SK-N-SH treated with all-trans-retinoic acid at 6 μM for 48 hours (cell line): ENCODE results near the gene FARSB.

Experiments
- ATAC-seq: fragments of 200-7000 bp; cut with Tn5 transposase; 3 replicates; pipeline ENCODE4 v1.9.1; 2020; ENCODE audit warnings: mild to moderate bottlenecking, moderate library complexity
- ARNTL ChIP-seq: fragments of 450-650 bp; formaldehyde crosslinking; IDR thresholded peaks from 2 replicates; pipeline ENCODE4 v1.5.0; 2020; ENCODE audit warnings: low read depth, mild to moderate bottlenecking, moderate library complexity, borderline replicate concordance
- CSDC2 ChIP-seq: fragments of 250-450 bp; sonication (Bioruptor Pico); IDR thresholded peaks from 2 replicates; pipeline ENCODE4 v1.5.0; 2020; ENCODE audit warnings: mild to moderate bottlenecking, moderate library complexity
- ESRRG ChIP-seq: fragments of 250-450 bp; sonication (Bioruptor Pico); IDR thresholded peaks from 2 replicates; pipeline ENCODE4 v1.6.1; 2021; ENCODE audit warnings: mild to moderate bottlenecking
- GLIS3 ChIP-seq: fragments of 250-450 bp; sonication (Bioruptor Pico); IDR thresholded peaks from 2 replicates; pipeline ENCODE4 v1.5.0; 2020; ENCODE audit warnings: mild to moderate bottlenecking, moderate library complexity
- ISL1 ChIP-seq: fragments of 250-450 bp; sonication (Bioruptor Pico); IDR thresholded peaks from 2 replicates; pipeline ENCODE4 v2.1.2; 2022; ENCODE audit warnings: mild to moderate bottlenecking, moderate library complexity
- OSR1 ChIP-seq: fragments of 250-450 bp; sonication (Bioruptor Pico); IDR thresholded peaks from 2 replicates; pipeline ENCODE4 v1.8.0; 2022; ENCODE audit warnings: moderate library complexity, mild to moderate bottlenecking, inconsistent platforms
- SNAI2 ChIP-seq: fragments of 250-450 bp; sonication (Bioruptor Pico); IDR thresholded peaks from 2 replicates; pipeline ENCODE4 v1.5.0; 2020; ENCODE audit warnings: mild to moderate bottlenecking, moderate library complexity
- TCF4 ChIP-seq: fragments of 250-450 bp; sonication (Bioruptor Pico); IDR thresholded peaks from 2 replicates; pipeline ENCODE4 v1.8.0; 2021; ENCODE audit warnings: mild to moderate bottlenecking, moderate library complexity, borderline replicate concordance
- TOX ChIP-seq: fragments of 250-450 bp; sonication (Bioruptor Pico); IDR thresholded peaks from 2 replicates; pipeline ENCODE4 v1.8.0; 2021; ENCODE audit warnings: mild to moderate bottlenecking, moderate library complexity, borderline replicate concordance
- ZC3H10 ChIP-seq: fragments of 250-450 bp; sonication (Bioruptor Pico); IDR thresholded peaks from 2 replicates; pipeline ENCODE4 v1.5.1; 2021; ENCODE audit warnings: mild to moderate bottlenecking, moderate library complexity
- ZFP3 ChIP-seq: fragments of 250-450 bp; sonication (Bioruptor Pico); IDR thresholded peaks from 2 replicates; pipeline ENCODE4 v1.5.0; 2020; ENCODE audit warnings: mild to moderate bottlenecking, moderate library complexity
- ZFP30 ChIP-seq: fragments of 450-650 bp; formaldehyde crosslinking; IDR thresholded peaks from 2 replicates; pipeline ENCODE4 v1.5.0; 2022; ENCODE audit warnings: mild to moderate bottlenecking, moderate library complexity
- ZNF565 ChIP-seq: fragments of 450-650 bp; formaldehyde crosslinking; conservative IDR thresholded peaks from 2 replicates; pipeline ENCODE4 v1.5.0; 2020; ENCODE audit warnings: low read depth, mild to moderate bottlenecking, moderate library complexity
- ZNF70 ChIP-seq: fragments of 450-650 bp; formaldehyde crosslinking; IDR thresholded peaks from 2 replicates; pipeline ENCODE4 v1.5.0; 2020; ENCODE audit warnings: mild to moderate bottlenecking, moderate library complexity
- TF ChIP-seq, protein P1 (sequence below): fragments of 250-450 bp; sonication (Bioruptor Pico); IDR thresholded peaks from 2 replicates; pipeline ENCODE4 v1.5.1; 2021; ENCODE audit warnings: mild to moderate bottlenecking, moderate library complexity
- TF ChIP-seq, protein P2 (sequence below): fragments of 250-450 bp; sonication (Bioruptor Pico); IDR thresholded peaks from 2 replicates; pipeline ENCODE4 v1.5.1; 2020; ENCODE audit warnings: low read depth, mild to moderate bottlenecking, moderate library complexity
- TF ChIP-seq, protein P3 (sequence below): fragments of 250-450 bp; sonication (Bioruptor Pico); IDR thresholded peaks from 2 replicates; pipeline ENCODE4 v1.5.0; 2020; ENCODE audit warnings: mild to moderate bottlenecking, moderate library complexity
- TF ChIP-seq, protein P4 (sequence below): fragments of 250-450 bp; sonication (Bioruptor Pico); IDR thresholded peaks from 2 replicates; pipeline ENCODE4 v1.8.0; 2021; ENCODE audit warnings: low read depth, mild to moderate bottlenecking, moderate library complexity, borderline replicate concordance

The FARSB gene

DNA sequence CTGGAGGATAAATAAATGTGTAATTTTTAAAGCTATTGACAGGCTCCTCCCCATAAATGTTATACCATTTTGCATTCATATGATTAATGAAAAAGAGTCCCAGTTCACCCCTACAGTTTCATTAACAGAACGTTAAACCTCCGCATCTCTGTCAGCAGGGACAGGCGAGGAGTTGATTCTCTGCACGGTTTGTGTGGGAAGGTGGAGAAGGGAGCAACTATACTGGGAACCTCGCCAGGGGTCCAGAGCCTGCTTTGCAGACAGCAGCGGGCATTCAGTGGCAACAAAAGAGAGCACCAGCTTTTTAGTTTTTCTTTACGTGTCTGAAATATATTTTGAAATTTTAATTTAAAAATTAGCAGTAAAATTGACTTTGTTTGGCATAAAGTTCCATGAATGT lies 101.4 kb downstream of the FARSB start:
- TF ChIP-seq, protein P1, sequence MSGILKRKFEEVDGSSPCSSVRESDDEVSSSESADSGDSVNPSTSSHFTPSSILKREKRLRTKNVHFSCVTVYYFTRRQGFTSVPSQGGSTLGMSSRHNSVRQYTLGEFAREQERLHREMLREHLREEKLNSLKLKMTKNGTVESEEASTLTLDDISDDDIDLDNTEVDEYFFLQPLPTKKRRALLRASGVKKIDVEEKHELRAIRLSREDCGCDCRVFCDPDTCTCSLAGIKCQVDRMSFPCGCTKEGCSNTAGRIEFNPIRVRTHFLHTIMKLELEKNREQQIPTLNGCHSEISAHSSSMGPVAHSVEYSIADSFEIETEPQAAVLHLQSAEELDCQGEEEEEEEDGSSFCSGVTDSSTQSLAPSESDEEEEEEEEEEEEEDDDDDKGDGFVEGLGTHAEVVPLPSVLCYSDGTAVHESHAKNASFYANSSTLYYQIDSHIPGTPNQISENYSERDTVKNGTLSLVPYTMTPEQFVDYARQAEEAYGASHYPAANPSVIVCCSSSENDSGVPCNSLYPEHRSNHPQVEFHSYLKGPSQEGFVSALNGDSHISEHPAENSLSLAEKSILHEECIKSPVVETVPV (CRISPR knock-in tag): no peak
- TF ChIP-seq TOX (CRISPR knock-in tag) (no peak), OSR1 (CRISPR knock-in tag) (no peak), ZFP30 (no peak), ZC3H10 (CRISPR knock-in tag) (no peak), CSDC2 (CRISPR knock-in tag) (no peak), SNAI2 (no peak), ZFP3 (no peak), ISL1 (CRISPR knock-in tag) (no peak), ZNF70 (CRISPR knock-in tag) (no peak), ESRRG (CRISPR knock-in tag) (no peak)
- TF ChIP-seq, protein P2, sequence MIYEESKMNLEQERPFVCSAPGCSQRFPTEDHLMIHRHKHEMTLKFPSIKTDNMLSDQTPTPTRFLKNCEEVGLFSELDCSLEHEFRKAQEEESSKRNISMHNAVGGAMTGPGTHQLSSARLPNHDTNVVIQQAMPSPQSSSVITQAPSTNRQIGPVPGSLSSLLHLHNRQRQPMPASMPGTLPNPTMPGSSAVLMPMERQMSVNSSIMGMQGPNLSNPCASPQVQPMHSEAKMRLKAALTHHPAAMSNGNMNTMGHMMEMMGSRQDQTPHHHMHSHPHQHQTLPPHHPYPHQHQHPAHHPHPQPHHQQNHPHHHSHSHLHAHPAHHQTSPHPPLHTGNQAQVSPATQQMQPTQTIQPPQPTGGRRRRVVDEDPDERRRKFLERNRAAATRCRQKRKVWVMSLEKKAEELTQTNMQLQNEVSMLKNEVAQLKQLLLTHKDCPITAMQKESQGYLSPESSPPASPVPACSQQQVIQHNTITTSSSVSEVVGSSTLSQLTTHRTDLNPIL: no peak
- TF ChIP-seq, protein P3, sequence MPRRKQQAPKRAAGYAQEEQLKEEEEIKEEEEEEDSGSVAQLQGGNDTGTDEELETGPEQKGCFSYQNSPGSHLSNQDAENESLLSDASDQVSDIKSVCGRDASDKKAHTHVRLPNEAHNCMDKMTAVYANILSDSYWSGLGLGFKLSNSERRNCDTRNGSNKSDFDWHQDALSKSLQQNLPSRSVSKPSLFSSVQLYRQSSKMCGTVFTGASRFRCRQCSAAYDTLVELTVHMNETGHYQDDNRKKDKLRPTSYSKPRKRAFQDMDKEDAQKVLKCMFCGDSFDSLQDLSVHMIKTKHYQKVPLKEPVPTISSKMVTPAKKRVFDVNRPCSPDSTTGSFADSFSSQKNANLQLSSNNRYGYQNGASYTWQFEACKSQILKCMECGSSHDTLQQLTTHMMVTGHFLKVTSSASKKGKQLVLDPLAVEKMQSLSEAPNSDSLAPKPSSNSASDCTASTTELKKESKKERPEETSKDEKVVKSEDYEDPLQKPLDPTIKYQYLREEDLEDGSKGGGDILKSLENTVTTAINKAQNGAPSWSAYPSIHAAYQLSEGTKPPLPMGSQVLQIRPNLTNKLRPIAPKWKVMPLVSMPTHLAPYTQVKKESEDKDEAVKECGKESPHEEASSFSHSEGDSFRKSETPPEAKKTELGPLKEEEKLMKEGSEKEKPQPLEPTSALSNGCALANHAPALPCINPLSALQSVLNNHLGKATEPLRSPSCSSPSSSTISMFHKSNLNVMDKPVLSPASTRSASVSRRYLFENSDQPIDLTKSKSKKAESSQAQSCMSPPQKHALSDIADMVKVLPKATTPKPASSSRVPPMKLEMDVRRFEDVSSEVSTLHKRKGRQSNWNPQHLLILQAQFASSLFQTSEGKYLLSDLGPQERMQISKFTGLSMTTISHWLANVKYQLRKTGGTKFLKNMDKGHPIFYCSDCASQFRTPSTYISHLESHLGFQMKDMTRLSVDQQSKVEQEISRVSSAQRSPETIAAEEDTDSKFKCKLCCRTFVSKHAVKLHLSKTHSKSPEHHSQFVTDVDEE (CRISPR knock-in tag): no peak
- no peak for ATAC-seq

DNA sequence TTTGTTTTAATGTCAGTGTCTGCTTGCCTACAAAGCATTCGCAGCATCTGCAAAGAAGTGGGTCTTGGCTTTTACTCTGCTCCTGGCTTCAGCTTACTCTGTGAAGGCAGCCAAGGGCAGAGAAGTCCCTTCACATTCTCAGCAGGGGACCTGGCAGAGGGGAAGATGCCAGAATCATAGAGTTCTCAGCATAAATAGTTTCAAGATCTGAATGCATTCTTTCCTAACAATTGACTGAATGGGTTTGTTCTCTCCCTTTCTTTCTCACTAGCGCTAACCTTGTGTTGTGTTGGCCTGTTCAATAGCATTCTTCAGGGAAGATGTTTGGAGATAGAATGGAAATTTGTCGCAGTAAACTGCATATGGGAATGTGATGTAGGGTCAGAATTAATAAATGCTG lies 106.9 kb downstream of the FARSB start:
- ATAC-seq: no peak
- TF ChIP-seq, protein P4, sequence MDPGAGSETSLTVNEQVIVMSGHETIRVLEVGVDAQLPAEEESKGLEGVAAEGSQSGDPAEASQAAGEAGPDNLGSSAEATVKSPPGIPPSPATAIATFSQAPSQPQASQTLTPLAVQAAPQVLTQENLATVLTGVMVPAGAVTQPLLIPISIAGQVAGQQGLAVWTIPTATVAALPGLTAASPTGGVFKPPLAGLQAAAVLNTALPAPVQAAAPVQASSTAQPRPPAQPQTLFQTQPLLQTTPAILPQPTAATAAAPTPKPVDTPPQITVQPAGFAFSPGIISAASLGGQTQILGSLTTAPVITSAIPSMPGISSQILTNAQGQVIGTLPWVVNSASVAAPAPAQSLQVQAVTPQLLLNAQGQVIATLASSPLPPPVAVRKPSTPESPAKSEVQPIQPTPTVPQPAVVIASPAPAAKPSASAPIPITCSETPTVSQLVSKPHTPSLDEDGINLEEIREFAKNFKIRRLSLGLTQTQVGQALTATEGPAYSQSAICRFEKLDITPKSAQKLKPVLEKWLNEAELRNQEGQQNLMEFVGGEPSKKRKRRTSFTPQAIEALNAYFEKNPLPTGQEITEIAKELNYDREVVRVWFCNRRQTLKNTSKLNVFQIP: no peak
- TF ChIP-seq ZNF70 (CRISPR knock-in tag) (no peak), ISL1 (CRISPR knock-in tag) (no peak), ZNF565 (no peak)
- TF ChIP-seq, protein P1 (CRISPR knock-in tag): no peak

DNA sequence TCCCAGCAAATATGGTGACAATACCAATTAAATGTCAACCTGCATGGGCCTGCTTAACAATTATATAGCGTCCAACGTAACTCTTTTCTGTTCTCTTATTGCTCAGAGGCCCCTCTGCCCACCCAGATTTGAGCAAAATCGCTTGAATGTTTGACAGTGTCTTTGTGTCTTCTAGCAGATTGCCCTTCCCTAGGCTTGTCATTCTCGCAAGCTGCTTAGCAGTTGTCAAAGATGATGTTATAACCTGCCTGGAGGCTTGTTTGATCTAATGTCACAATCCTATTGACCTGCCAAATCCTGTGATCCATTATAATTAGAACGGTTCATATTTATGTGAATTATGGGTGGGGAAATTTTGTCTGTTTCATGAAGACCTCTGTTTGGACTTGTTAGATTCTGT lies 108.8 kb downstream of the FARSB start:
- TF ChIP-seq GLIS3 (CRISPR knock-in tag) (no peak), TOX (CRISPR knock-in tag) (no peak), ZFP30 (no peak), CSDC2 (CRISPR knock-in tag) (no peak), ARNTL (CRISPR knock-in tag) (no peak)
- no peak for ATAC-seq

DNA sequence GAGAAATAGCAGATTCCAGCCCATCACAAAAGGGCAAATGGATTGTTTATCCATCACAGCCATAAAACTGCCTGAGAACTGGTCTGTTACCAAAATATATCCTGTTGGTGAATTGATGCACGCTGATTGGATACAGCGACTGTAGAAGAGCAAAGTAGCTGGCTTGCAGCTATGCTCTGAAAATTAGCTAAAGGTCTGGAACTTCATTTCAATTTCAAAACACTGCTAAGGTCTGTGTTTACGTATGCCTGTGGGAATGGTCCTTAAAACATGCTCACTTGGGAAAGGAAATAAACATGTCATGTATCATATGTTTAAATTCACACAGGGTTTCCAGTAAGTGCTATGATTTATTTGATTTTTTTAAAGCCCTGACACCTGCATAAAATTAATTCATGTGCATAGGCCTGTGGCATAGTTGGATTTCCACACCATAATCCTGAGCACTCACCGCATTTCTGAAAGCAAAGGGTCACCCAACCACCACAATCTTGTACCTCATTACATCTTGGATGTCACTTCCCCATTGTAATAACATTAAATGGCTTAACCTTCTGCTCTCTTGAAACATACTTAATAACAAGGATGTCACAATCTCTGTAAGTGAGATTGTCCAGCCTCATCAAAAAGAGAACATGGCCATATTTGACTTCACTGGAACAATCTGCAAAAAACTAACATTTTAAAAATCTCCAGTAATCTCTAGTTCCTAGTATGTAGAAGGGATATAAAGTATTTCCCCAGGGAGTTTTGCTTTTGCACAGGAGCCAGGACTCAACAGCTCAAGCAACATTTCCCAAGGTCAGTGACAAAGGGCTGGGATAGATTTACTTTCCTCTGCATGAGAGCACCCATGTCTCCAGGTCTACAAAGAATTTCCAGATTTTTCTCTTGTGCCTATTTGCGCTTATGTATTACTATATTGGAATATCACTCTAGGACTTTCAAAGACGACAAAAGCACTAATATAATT lies 109.8 kb downstream of the FARSB start:
- no peak for TF ChIP-seq ISL1 (CRISPR knock-in tag)
- TF ChIP-seq ESRRG (CRISPR knock-in tag): no peak
- TF ChIP-seq, protein P3 (CRISPR knock-in tag): no peak
- TF ChIP-seq TCF4 (CRISPR knock-in tag): no peak
- no peak for TF ChIP-seq TOX (CRISPR knock-in tag)
- TF ChIP-seq, protein P4: no peak
- no peak for ATAC-seq
